Measurements from ENCODE around the gene RIPK3. TPM values are rescaled to one million over a fixed set of nuclear protein-coding genes. Genes with fewer than 3 reads are reported as not detected.

Gene RIPK3
- polyA plus RNA-seq (2011; rRNA removed) (not detected in 2 replicates), polyA plus RNA-seq (2017; fragmentation: RNase III; extraction: RNeasy Plus Mini Kit Qiagen cat#74134 plus additional on column Dnase treatment) (not detected in 3 replicates), polyA minus RNA-seq (2011; rRNA and poly(A)+ RNA removed) (not detected in 2 replicates)
- not detected in 2 replicates for polyA plus RNA-seq (2012; cell fraction: cytosol; rRNA removed)
- polyA plus RNA-seq (2012; cell fraction: nucleus; rRNA removed), result not detected in 2 replicates

DNA sequence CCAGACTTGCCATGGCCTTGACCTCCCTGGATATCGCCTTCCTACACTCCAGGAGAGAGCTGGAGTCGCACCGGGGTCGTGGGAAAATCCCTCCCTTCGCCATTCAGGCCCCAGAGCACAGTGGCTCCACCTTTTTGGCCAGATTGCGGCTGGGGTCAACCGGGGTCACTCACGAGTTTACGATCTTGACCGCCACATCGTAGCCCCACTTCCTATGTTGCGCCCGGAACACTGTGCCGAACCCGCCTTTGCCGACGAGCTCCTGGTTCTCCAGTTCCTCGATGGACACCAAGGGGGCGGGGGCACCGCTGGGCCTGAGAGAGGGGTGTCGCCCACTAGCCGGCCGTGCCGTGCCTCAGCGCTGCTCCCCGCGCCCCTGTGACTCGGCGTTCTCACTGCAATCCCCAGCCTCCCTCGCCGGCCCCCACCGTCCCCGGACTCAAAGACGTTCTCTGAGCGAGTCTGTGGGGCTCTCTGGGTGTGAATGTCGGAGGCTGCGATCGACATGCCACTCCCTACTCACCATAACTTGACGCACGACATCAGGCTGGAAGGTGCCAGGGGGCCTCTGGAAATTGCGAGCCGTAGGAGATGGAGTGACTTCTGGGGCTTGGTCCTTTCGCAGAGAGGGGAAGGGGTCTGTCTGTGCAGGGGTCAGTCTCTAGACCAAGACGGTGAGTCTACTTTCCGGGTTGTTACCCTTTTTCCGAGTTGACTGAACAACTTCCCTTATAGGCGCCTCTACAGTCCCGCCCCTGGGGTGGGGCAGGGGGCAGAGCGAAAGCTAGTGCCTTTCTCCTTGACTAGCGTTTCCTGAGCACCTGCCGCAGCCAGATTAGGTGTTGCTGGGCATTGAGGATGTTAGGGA, at the start of gene RIPK3:
Gene RIPK3 (minus strand): TSS at position 708 of the 868 bp plus-strand sequence. CDS start 165 bp downstream, at position 543.
- ChIA-PET CTCF (interaction anchor here (1.1 to 46.6 kb wide), 8 partner anchors 8 to 90 kb away, joined by 3 to 1142 read pairs (median 12); partner anchors contain the start of genes CBLN3, CIDEB and KHNYN), POLR2A (no interaction called here)
- Histone ChIP-seq H3K27ac (no peak within 1 kb of the TSS), H3K9me3 (no peaks in the 10 kb centered on the region), H3K4me3 (no peak within 1 kb of the TSS), H3K4me2 (no peak within 1 kb of the TSS), H3K4me1 (no peaks in the 10 kb centered on the region)
- no peak for TF ChIP-seq POLR2AphosphoS2 (conservative IDR thresholded peaks at IDR 0.05; ENCODE audit: low read length)
- TF ChIP-seq HOXB5 (CRISPR knock-in tag; IDR thresholded peaks at IDR 0.05), result no peak
- TF ChIP-seq, protein P1, sequence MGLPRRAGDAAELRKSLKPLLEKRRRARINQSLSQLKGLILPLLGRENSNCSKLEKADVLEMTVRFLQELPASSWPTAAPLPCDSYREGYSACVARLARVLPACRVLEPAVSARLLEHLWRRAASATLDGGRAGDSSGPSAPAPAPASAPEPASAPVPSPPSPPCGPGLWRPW (IDR thresholded peaks at IDR 0.05), result no peak
- TF ChIP-seq ZFP36 (IDR thresholded peaks at IDR 0.05; ENCODE audit: borderline replicate concordance, partially characterized antibody), result no peak
- TF ChIP-seq CHD2 (IDR thresholded peaks at IDR 0.05; ENCODE audit: low read length, partially characterized antibody), result no peak
- TF ChIP-seq RFX5 (IDR thresholded peaks at IDR 0.05), result no peak
- no peak for TF ChIP-seq HEYL (CRISPR knock-in tag; IDR thresholded peaks at IDR 0.05)
- TF ChIP-seq CHD4 (IDR thresholded peaks at IDR 0.05; ENCODE audit: borderline replicate concordance), result no peak
- TF ChIP-seq RAD21 (conservative IDR thresholded peaks at IDR 0.05 in 1 of 2, IDR thresholded peaks at IDR 0.05 in 1 of 2), result no peak
- no peak for TF ChIP-seq TFCP2L1 (CRISPR knock-in tag; IDR thresholded peaks at IDR 0.05)
- TF ChIP-seq KDM5A (IDR thresholded peaks at IDR 0.05), result no peak
- TF ChIP-seq MAZ (IDR thresholded peaks at IDR 0.05; ENCODE audit: borderline replicate concordance, low read depth, low read length), result no peak
- ATAC-seq (no peak), DNase-seq (ENCODE audit: low read depth in 1 of 2, low spot score in 1 of 2) (no peak), FAIRE-seq (no peak)
- 84% methylated on average over 30 of the region's 51 CpGs for WGBS (ENCODE audit: missing lambda C conversion rate)

DNA sequence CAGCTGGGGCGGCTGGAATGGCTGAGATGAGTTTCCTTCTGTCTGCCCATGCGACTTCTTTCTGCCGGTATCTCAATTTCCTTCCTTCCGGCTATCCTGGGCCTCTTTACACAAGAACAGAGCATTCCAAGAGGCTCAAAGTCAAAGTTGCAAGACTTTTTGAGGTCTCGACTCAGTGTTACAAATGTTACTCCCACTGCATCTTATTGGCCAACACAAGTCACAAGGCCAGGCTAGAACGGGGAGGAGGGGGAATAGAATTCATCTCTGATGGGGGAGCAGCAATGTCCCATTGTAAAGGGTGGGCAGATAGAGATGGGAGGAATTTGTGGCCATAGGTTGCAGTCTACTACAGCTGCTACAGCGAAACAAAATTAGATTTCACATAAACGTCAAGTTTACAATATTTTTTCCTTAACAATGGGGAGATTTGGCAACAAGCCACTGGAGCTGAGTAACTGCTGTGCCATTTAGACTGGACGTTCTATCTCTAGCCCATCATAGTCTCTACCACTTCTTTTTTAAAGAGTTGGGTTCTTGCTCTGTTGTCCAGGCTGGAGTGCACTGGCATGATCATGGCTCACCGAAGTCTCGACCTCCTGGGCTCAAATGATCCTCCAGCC, 49.5 kb upstream of the RIPK3 start:
- CTCF ChIA-PET, result interaction anchor here (0.9 to 3.8 kb wide), 4 partner anchors 22 to 56 kb away, joined by 4 to 11 read pairs (median 8); no protein-coding TSS in a partner anchor
- no peak for ATAC-seq
- peaks cover 14% of the 10 kb centered on the region for H3K4me1 ChIP-seq
- no peak overlapping the region for H3K4me2 ChIP-seq
- H3K9me3 ChIP-seq, result no peaks in the 10 kb centered on the region
- H3K27ac ChIP-seq, result no peak overlapping the region
- no peak for DNase-seq (ENCODE audit: low read depth in 1 of 2, low spot score in 1 of 2)
- POLR2A ChIA-PET, result interaction anchor here (1.5 kb wide), 1 partner anchor 41 kb away, joined by 6 read pairs; the partner anchor contains the start of genes CBLN3 and KHNYN
- 61% methylated on average over 11 of the region's 11 CpGs for WGBS (ENCODE audit: missing lambda C conversion rate)
- H3K4me3 ChIP-seq, result no peak overlapping the region
- FAIRE-seq, result no peak
- TF ChIP-seq KDM1A (IDR thresholded peaks at IDR 0.05; ENCODE audit: low read depth), result no peak
- no peak for TF ChIP-seq EHF (CRISPR knock-in tag; IDR thresholded peaks at IDR 0.05)
- no peak for TF ChIP-seq HDAC2 (IDR thresholded peaks at IDR 0.05)
- TF ChIP-seq SREBF2 (IDR thresholded peaks at IDR 0.05), result no peak
- TF ChIP-seq, protein P2, sequence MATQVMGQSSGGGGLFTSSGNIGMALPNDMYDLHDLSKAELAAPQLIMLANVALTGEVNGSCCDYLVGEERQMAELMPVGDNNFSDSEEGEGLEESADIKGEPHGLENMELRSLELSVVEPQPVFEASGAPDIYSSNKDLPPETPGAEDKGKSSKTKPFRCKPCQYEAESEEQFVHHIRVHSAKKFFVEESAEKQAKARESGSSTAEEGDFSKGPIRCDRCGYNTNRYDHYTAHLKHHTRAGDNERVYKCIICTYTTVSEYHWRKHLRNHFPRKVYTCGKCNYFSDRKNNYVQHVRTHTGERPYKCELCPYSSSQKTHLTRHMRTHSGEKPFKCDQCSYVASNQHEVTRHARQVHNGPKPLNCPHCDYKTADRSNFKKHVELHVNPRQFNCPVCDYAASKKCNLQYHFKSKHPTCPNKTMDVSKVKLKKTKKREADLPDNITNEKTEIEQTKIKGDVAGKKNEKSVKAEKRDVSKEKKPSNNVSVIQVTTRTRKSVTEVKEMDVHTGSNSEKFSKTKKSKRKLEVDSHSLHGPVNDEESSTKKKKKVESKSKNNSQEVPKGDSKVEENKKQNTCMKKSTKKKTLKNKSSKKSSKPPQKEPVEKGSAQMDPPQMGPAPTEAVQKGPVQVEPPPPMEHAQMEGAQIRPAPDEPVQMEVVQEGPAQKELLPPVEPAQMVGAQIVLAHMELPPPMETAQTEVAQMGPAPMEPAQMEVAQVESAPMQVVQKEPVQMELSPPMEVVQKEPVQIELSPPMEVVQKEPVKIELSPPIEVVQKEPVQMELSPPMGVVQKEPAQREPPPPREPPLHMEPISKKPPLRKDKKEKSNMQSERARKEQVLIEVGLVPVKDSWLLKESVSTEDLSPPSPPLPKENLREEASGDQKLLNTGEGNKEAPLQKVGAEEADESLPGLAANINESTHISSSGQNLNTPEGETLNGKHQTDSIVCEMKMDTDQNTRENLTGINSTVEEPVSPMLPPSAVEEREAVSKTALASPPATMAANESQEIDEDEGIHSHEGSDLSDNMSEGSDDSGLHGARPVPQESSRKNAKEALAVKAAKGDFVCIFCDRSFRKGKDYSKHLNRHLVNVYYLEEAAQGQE (IDR thresholded peaks at IDR 0.05), result no peak
- TF ChIP-seq, protein P3, sequence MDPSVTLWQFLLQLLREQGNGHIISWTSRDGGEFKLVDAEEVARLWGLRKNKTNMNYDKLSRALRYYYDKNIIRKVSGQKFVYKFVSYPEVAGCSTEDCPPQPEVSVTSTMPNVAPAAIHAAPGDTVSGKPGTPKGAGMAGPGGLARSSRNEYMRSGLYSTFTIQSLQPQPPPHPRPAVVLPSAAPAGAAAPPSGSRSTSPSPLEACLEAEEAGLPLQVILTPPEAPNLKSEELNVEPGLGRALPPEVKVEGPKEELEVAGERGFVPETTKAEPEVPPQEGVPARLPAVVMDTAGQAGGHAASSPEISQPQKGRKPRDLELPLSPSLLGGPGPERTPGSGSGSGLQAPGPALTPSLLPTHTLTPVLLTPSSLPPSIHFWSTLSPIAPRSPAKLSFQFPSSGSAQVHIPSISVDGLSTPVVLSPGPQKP (IDR thresholded peaks at IDR 0.05; ENCODE audit: low read depth, low read length), result no peak
- no peak for TF ChIP-seq RNF2 (IDR thresholded peaks at IDR 0.05; ENCODE audit: borderline replicate concordance, low read depth)
- TF ChIP-seq MAFK (IDR thresholded peaks at IDR 0.05; ENCODE audit: partially characterized antibody), result no peak
- no peak for TF ChIP-seq NPAS2 (CRISPR knock-in tag; IDR thresholded peaks at IDR 0.05; ENCODE audit: borderline replicate concordance)
- no peak for TF ChIP-seq KDM5A (IDR thresholded peaks at IDR 0.05)
- TF ChIP-seq, protein P4, sequence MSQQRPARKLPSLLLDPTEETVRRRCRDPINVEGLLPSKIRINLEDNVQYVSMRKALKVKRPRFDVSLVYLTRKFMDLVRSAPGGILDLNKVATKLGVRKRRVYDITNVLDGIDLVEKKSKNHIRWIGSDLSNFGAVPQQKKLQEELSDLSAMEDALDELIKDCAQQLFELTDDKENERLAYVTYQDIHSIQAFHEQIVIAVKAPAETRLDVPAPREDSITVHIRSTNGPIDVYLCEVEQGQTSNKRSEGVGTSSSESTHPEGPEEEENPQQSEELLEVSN (IDR thresholded peaks at IDR 0.05; ENCODE audit: borderline replicate concordance, low read depth), result no peak
- TF ChIP-seq CHD2 (IDR thresholded peaks at IDR 0.05; ENCODE audit: low read length, partially characterized antibody), result no peak
- no peak for TF ChIP-seq HEYL (CRISPR knock-in tag; IDR thresholded peaks at IDR 0.05)
- TF ChIP-seq, protein P5, sequence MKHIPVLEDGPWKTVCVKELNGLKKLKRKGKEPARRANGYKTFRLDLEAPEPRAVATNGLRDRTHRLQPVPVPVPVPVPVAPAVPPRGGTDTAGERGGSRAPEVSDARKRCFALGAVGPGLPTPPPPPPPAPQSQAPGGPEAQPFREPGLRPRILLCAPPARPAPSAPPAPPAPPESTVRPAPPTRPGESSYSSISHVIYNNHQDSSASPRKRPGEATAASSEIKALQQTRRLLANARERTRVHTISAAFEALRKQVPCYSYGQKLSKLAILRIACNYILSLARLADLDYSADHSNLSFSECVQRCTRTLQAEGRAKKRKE (CRISPR knock-in tag; IDR thresholded peaks at IDR 0.05; ENCODE audit: low read depth), result no peak
- TF ChIP-seq CBX2 (IDR thresholded peaks at IDR 0.05; ENCODE audit: borderline replicate concordance, low read depth), result no peak
- no peak for TF ChIP-seq RARB (CRISPR knock-in tag; IDR thresholded peaks at IDR 0.05)
- TF ChIP-seq FOXS1 (CRISPR knock-in tag; IDR thresholded peaks at IDR 0.05), result no peak
- no peak for TF ChIP-seq NFE2L2 (conservative IDR thresholded peaks at IDR 0.05; ENCODE audit: low read length)
